GM18861 (cell line): ENCODE results near the gene KRTAP5-6.
"Not testable (repeated sequence)": the region's sequence is repeated elsewhere in the genome, so short reads cannot be mapped to it uniquely, and the experiment has no call there.

ENCODE experiments used
- ATAC-seq: cut with Tn5 transposase; IDR thresholded peaks from one replicate; pipeline ENCODE4 v1.9.1; 2021; ENCODE audit not compliant: unreplicated experiment

The KRTAP5-6 gene

GRCh38 chr11:1683216-1683615, 13.8 kb upstream of the KRTAP5-6 start:
- not testable (repeated sequence) for ATAC-seq

- not testable (repeated sequence) for ATAC-seq
These were observed 13.0 kb upstream of the KRTAP5-6 start for GRCh38 chr11:1683904-1684572.

- ATAC-seq, result not testable (repeated sequence)
These were observed 11.8 kb upstream of the KRTAP5-6 start for GRCh38 chr11:1684886-1685874.

- not testable (repeated sequence) for ATAC-seq
These were observed 10.8 kb upstream of the KRTAP5-6 start for GRCh38 chr11:1686220-1686619.

DNA sequence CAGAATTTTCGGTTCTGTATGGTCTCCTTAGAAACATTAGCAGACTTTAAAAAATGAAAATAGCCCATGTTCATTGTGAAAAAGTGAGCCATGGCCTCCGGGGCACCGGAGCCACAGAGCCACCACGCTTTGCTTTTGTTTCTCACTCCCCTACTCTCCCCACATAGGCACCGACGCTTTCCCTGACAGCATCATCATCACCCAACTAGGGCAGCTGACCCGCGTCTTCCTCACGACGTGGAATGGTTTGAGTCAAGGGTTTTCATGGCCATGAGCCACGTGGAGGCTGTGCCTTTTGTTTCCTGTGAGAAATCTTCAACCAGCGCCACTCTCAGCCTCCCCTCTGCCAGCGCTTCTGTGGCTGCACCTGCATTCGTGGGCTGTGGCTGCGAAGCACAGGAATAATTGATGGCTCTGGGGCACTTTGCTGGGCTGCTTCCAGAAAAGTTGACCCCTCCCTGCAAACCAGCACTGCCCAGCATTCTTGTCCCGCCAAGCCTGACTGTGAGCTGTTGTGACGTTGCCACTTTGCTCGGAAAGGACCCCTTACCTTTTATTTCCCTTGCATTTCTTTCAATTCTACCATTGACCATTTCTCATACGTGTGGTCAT, 8.6 kb upstream of the KRTAP5-6 start:
- not testable (repeated sequence) for ATAC-seq

DNA sequence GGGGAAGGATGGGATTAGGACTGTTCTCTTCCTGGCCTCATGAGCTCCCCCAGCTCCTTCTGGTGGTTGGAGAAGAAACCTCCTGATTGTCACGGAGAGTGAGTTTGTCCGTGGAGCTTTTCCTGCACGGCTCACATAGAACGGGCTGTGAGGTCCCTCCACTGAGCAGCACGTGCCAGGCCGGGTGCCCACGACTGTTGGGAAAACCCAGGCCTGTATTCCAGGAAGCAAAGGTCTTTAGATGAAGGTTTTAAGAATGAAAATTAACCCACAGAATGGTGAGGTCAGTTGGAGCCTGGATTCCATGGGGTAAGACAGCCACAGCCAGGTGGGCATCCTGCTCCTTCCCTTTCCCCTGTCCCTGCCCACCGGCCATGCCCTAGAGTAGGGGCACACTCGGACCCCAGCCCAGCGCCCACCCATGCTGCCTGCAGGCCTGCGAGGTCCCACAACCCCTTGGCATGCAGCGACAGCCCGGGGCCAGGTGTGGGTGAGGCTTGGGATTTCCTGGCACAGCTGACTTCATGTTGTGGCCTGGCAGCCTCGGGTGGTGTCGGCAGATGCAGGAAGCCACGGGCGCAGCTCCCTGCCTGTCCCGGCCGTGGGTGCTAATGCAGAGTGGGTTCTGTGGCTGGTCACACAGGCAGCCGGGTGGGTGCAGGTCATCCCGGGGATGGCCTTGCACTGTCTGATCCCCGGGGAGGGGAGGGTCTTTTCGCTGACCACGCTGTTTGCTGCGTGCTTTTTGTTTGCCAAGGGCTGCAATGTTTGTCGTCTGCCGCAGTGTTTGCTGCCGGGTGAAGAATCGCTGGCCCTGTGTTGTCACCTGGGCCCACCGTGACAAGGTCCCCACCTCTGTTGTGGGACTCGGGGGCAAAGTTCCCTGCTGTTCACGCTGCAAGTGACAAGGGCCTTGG, 7.5 kb upstream of the KRTAP5-6 start:
- ATAC-seq, result not testable (repeated sequence)

GRCh38 chr11:1690167-1691025, 6.6 kb upstream of the KRTAP5-6 start:
- no peak for ATAC-seq

- no peak for ATAC-seq
These were observed 5.7 kb upstream of the KRTAP5-6 start for GRCh38 chr11:1691026-1691877.

GRCh38 chr11:1691878-1692707, 4.9 kb upstream of the KRTAP5-6 start:
- ATAC-seq, result no peak

- ATAC-seq, result no peak
These were observed 4.2 kb upstream of the KRTAP5-6 start for GRCh38 chr11:1692708-1693326.

DNA sequence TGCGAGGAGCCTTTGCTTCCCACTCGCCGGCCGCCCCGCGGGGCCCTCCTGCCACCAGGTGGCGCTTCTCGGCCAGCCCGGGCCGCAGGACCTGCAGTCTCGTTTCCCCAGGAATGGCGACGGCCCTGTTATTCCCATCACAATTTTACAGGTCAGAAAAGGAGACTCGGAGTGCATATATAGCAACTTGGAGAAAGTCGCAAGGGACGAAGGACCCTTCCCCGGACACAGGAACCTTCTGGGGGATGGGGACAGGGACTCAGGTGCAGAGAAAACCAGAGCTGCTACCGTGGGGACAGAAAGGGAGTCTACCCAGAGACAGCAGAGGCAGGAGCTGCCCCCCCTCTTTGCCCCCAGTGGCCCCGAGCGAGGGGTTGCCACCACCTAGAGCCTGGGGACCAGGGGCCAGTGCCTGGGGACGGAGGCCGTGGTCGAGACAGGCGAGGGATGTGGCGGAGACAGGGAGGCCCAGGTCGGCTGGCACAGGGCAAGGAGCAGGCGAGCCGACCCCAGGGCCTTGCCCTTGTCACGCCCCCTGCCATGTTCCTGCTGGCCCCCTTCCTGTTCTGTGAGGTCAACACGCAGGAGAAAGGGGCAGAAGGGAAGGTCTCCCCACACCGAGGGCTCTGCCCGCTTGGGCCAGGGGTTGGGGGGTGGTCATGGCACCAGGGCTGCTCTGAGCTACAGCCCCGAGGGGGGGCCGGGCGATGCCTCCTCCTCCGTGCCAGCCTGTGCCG, 3.5 kb upstream of the KRTAP5-6 start:
- ATAC-seq, result no peak

GRCh38 chr11:1694064-1694845, 2.7 kb upstream of the KRTAP5-6 start:
- ATAC-seq, result no peak

- ATAC-seq, result no peak
These were observed 2.0 kb upstream of the KRTAP5-6 start for GRCh38 chr11:1694846-1695547.

- no peak for ATAC-seq
These were observed 1.4 kb upstream of the KRTAP5-6 start for GRCh38 chr11:1695548-1696108.

DNA sequence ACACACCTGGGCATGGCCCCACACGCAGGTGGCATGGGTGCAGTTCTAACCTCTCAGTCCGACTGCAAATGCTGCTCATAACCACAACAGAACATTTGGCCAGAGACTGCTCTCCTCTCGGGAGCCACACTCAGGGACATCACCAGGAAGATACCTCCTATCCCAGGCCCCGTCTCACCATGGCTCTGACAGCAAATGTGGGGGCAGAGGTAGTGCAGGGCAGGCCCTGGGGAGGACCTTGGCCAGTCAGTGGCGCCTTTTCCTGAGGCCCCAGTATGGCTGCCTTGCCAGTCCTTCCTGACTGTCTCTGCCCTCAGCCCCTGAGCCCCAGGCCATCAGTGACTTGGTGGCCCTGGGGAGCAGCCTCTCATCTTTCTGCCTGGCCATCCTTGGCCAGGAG, 2.8 kb downstream of the KRTAP5-6 start:
- no peak for ATAC-seq
